GM19238 (cell line): ENCODE results near the gene MXI1.

Experiments
- DNase-seq: peaks from one replicate; pipeline ENCODE4 v3.0.0; 2011; ENCODE audit warnings: low spot score; ENCODE audit not compliant: insufficient read length

Gene MXI1

GRCh38 chr10:110274647-110275046 is 67.2 kb downstream of the MXI1 start:
- DNase-seq, result no peak

- DNase-seq, result no peak
Observed at GRCh38 chr10:110275128-110275729, 67.8 kb downstream of the MXI1 start.

- no peak for DNase-seq
Observed at GRCh38 chr10:110276603-110277002, 69.2 kb downstream of the MXI1 start.

GRCh38 chr10:110277591-110277990 is 70.2 kb downstream of the MXI1 start:
- no peak for DNase-seq

- no peak for DNase-seq
Observed at GRCh38 chr10:110278562-110279406, 71.4 kb downstream of the MXI1 start.

GRCh38 chr10:110279407-110279986 is 72.1 kb downstream of the MXI1 start:
- DNase-seq, result no peak

GRCh38 chr10:110284262-110284661 is 76.9 kb downstream of the MXI1 start:
- no peak for DNase-seq

GRCh38 chr10:110285501-110285900 is 78.1 kb downstream of the MXI1 start:
- DNase-seq, result no peak

- DNase-seq, result no peak
Observed at GRCh38 chr10:110286841-110287240, 79.4 kb downstream of the MXI1 start.

GRCh38 chr10:110296966-110297365 is 89.6 kb downstream of the MXI1 start:
- DNase-seq, result no peak

GRCh38 chr10:110300486-110300986 is 93.1 kb downstream of the MXI1 start:
- DNase-seq, result no peak

GRCh38 chr10:110303681-110304080 is 96.3 kb downstream of the MXI1 start:
- no peak for DNase-seq

GRCh38 chr10:110304394-110304779 is 97.0 kb downstream of the MXI1 start:
- peak; percentile 39 for DNase-seq

- peak; percentile 93 for DNase-seq
Observed at GRCh38 chr10:110304780-110305421, 97.5 kb downstream of the MXI1 start, which contains the start of gene SMNDC1. SMNDC1 (minus strand) TSS chr10:110304920; CDS start chr10:110303587, 1,333 bp downstream.

- no peak for DNase-seq
Observed at GRCh38 chr10:110305767-110306451, 98.5 kb downstream of the MXI1 start.

- no peak for DNase-seq
Observed at GRCh38 chr10:110306452-110306768, 99.0 kb downstream of the MXI1 start.

GRCh38 chr10:110307805-110308204 is 100.4 kb downstream of the MXI1 start:
- no peak for DNase-seq

GRCh38 chr10:110310741-110311140 is 103.3 kb downstream of the MXI1 start:
- no peak for DNase-seq

GRCh38 chr10:110311357-110311949 is 104.0 kb downstream of the MXI1 start:
- no peak for DNase-seq

- DNase-seq, result no peak
Observed at GRCh38 chr10:110312206-110312605, 104.8 kb downstream of the MXI1 start.

GRCh38 chr10:110313674-110314073 is 106.3 kb downstream of the MXI1 start:
- no peak for DNase-seq
